GM18508 (cell line): ENCODE measurements around the gene CPEB3.

Source experiments
- ATAC-seq: cut with Tn5 transposase; IDR thresholded peaks from one replicate; pipeline ENCODE4 v1.9.1; 2021; ENCODE audit warnings: moderate number of reproducible peaks; ENCODE audit not compliant: insufficient read depth, unreplicated experiment

Gene CPEB3

GRCh38 chr10:92110039-92110794 lies 180.7 kb downstream of the CPEB3 start:
- no peak for ATAC-seq

GRCh38 chr10:92108747-92109146 lies 182.1 kb downstream of the CPEB3 start:
- ATAC-seq, result no peak

GRCh38 chr10:92108120-92108519 lies 182.8 kb downstream of the CPEB3 start:
- no peak for ATAC-seq

- no peak for ATAC-seq
Measured at GRCh38 chr10:92103376-92104090, 187.3 kb downstream of the CPEB3 start.

GRCh38 chr10:92102601-92103213 lies 188.2 kb downstream of the CPEB3 start:
- no peak for ATAC-seq

GRCh38 chr10:92094960-92095359 lies 195.9 kb downstream of the CPEB3 start:
- no peak for ATAC-seq

GRCh38 chr10:92091965-92092364 lies 198.9 kb downstream of the CPEB3 start:
- ATAC-seq, result no peak

GRCh38 chr10:92087750-92088395 lies 203.0 kb downstream of the CPEB3 start:
- ATAC-seq, result peak; percentile 80

- ATAC-seq, result no peak
Measured at GRCh38 chr10:92082583-92083280, 208.1 kb downstream of the CPEB3 start.

GRCh38 chr10:92081641-92082040 lies 209.2 kb downstream of the CPEB3 start:
- ATAC-seq, result no peak

- no peak for ATAC-seq
Measured at GRCh38 chr10:92080244-92080643, 210.6 kb downstream of the CPEB3 start.

GRCh38 chr10:92079003-92079402 lies 211.9 kb downstream of the CPEB3 start:
- ATAC-seq, result no peak

- no peak for ATAC-seq
Measured at GRCh38 chr10:92076722-92077121, 214.2 kb downstream of the CPEB3 start.

GRCh38 chr10:92075829-92076228 lies 215.0 kb downstream of the CPEB3 start:
- ATAC-seq, result no peak

- ATAC-seq, result no peak
Measured at GRCh38 chr10:92074126-92074887, 216.6 kb downstream of the CPEB3 start.

GRCh38 chr10:92068900-92069299 lies 222.0 kb downstream of the CPEB3 start:
- no peak for ATAC-seq

- no peak for ATAC-seq
Measured at GRCh38 chr10:92066386-92066785, 224.5 kb downstream of the CPEB3 start.

GRCh38 chr10:92064506-92064905 lies 226.4 kb downstream of the CPEB3 start:
- ATAC-seq, result no peak

GRCh38 chr10:92062273-92062672 lies 228.6 kb downstream of the CPEB3 start:
- no peak for ATAC-seq

GRCh38 chr10:92054807-92055206 lies 236.1 kb downstream of the CPEB3 start:
- no peak for ATAC-seq
